ENCODE measurements around the gene EPN3.

Gene EPN3

DNA sequence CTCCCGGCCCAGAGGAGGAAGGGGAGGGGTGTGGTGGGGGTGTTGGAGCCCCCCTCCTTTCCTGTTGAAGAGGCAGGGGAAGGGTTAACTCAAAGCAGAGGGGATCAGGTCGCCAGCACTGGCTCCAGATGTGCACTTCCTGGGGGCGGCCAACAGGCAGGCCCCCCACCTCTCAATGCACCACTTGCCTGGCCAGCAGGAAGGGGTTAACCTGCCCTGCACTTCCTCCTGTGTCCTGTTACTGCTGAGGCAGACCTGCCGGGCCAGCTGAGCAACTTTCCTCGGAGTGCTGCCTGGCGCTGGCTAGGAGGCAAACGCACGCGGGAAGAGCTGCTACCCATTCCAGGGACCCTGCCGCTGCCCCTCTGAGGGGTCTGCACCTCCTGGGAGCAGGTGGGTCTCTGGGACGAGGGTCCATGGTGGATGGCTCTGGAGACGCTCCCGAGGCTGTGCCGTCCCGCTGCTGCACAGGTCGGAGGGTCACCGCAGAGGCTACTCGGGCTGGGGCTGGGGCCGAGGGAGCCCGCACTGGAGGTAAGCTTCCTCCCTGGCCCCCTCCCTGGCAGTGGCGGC is at the start of gene EPN3:
Gene EPN3, plus strand, starts transcription at position 284 of the 573 bp plus-strand sequence. CDS start 3,822 bp downstream, outside the sequence.
- no peak for DNase-seq (ENCODE audit: low spot score)

DNA sequence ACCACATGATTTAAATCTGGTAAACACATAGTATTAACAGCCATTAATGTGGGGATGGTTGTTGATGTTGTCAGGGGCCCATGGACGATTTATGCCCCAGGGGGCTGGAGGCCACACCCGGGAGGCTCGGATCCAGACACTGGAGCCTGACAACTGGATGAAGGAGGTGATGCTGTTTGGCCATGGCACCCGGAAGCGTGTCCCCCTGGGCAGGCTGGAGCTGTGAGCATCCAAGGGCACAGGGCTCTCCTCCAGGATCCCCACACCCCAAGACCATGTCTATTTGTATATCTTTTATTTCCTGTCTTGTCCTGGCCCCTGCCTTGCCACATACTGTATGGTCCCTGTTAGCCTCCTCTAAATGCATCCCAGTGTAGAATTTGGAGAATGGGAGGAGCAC is 49.3 kb upstream of the EPN3 start:
- DNase-seq (ENCODE audit: low spot score): no peak

DNA sequence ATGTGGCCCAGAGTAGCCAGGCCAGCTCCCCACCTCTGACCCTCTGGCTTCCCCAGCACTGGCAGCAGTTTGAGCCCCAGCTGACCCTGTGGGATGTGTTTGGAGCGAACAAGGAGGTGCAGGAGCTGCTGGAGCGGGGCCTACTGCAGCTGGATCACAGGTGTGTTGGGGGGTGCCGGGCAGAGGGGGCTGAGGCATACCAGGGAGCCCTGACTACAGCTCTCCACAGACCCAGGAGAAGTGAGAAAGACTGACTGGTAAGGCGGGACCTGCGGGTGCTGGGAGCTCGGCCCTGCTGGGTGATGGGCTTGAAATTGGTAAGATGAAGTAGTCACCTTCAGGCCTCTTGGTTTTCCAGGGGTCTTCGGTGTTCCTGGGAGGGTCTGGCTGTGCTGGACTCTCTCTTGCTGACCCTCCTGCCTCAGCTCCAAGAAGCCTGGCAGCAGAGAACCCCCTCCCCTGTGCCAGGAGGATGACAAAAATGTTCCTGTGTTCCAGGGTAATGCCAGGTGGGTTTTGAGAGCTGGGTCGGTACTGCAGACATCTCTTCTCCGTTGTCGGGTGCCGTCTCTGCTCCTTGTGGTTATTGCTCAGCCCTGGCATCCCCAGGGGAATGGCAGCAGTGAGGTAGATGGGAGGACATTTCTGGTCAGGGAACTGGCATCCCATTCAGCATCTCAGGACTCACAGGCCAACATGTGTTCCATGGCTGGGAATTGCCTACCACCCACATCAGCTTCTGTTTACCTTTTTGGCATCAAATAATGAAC is 48.0 kb upstream of the EPN3 start:
- DNase-seq (ENCODE audit: low spot score): no peak

DNA sequence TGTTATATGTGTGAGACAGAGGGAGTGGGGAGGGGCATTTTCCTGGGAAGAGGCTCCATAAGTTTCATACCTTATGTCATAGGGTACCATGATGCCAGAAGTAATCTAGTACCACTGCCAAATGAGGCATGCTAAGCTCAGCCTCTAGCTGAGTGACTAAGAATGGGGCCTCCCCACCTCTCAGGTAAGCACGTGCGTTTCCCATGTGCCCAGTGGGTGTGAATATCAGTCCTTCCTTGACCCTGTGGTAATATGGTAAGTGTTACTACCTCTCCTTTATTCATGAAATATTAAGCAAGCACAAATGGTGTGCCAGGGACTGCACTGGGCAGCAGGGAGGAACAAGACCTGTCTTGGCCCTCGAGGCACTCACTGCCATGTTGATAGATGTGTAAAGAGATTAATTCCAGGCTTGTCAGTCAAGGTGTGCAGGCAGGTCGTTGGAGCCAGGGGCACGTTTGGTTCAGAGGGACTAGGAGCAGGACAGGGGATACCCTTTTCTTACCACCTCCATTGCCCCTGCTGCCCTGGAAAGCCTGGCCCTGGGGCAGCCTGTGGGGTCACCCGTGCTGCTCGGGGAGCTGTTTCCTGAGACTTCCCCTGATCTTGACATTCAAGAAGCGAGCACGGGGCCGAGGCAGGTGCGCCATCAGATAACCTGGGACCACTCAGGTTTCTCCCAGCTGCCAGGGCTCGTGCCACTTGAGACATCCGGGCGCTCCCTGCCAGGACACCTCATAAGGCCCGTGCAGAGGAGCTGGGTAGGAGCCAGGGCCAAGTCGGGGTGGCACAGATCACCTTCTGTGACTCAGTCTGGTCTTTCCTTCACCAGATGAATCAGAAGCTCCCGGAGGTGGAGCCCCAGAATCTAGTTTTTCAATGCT is 45.1 kb upstream of the EPN3 start:
- DNase-seq (ENCODE audit: low spot score): no peak

GRCh38 chr17:50488880-50489279 is 43.7 kb upstream of the EPN3 start:
- DNase-seq (ENCODE audit: low spot score): no peak

- DNase-seq (ENCODE audit: low spot score): no peak
These were observed 41.0 kb upstream of the EPN3 start for GRCh38 chr17:50491505-50491904.

GRCh38 chr17:50492214-50492613 is 40.3 kb upstream of the EPN3 start:
- no peak for DNase-seq (ENCODE audit: low spot score)

- DNase-seq (ENCODE audit: low spot score): no peak
These were observed 38.8 kb upstream of the EPN3 start for GRCh38 chr17:50493744-50494143.

DNA sequence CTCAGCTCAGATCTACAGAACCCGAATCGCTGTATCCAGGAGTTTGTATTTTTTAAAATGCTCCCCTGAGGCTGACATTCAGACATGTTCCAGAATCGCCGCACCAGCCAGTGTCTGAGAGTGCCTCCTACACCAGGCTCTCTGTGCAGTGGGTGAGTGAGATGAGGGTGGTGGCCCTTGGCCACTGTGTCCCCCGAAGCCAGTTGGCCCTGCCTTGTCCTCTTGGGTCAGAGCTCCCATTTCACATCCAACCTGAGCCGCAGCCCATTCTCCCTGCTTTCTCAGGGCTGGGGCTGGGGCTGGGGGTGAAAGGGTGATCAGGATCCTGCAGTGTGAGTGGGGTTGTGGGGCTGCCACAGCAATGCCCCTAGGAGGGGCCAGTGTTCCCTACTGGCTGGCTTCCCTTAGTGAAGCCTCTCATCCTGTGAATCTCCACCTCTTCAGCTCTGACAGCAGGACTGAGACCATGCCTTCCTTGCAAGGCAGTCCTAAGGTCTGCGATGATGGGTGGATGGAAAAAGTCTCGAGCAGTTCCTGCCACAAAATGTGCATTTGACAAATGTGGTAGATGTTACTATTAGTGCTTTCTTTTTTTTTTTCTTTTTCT is 37.2 kb upstream of the EPN3 start:
- no peak for DNase-seq (ENCODE audit: low spot score)

DNA sequence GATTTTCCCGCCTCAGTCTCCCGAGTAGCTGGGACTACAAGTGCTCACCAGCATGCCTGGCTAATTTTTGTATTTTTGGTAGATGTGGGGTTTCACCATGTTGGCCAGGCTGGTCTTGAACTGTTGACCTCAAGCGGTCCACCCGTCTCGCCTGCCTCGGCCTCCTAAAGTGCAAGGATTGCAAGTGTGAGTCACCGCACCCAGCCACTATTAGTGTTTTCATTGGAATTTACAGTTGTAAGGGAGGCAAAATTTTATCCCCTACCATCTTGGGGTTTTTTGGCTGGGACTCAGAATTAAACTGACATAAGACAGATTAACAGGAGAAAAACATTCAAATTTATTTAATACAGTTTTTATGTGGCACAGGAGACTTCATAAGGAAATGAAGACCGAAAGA is 36.6 kb upstream of the EPN3 start:
- DNase-seq (ENCODE audit: low spot score): no peak

DNA sequence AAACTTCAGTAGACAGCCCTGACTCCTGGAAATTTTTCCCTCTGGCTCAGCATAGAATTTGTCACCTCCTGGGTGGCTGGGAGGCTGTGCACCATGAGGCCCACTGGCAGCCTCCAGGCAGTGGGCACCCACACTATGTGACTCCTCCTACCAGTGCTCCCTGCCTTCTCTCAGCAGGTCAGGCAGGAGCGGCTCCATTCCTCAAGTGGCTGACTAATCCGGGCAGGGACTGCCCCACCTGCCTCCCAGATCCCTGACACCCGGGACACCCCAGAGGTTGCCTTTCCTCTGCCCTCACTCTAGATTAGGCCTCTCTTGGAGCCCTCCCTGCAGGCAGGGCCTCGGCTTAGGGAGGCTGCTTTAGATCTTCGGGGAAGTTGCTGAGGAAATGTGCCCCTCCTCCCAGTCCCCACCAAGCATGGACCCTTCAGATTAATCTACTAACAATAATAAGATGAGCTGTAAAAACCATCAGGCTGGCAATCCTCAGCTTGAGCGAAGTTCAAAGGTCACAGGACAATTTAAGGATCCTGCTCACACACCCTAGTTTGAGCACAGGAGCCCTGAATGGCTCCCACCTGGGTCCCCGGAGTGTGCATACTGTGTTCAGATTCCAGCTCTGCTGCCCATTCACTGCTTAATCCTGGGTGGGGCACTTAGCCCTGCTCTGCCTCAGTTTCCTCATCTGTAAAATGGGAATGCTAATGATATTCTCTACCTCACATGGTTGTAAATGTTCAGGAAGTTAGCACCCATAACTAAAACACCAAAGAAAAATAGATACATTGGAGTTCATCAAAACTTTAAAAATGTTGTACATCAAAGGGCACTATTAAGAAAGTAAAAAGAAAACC is 34.3 kb upstream of the EPN3 start:
- no peak for DNase-seq (ENCODE audit: low spot score)

DNA sequence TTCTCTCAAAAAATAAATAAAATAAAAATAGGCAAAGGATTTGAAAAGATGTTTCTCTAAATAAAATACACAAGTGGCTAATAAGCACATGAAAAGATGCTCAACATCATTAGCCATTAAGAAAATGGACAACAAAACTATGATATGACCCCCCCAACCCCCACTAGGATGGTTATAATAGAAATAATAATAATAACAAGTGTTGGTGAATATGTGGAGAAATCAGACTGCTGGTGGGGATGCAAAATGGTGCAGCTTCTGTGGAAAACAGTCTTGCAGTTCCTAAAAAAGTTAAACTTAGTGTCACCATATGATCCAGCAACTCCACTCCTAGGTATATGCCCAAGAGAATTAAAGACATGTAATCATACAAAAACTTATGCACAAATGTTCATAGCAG is 33.3 kb upstream of the EPN3 start:
- no peak for DNase-seq (ENCODE audit: low spot score)

DNA sequence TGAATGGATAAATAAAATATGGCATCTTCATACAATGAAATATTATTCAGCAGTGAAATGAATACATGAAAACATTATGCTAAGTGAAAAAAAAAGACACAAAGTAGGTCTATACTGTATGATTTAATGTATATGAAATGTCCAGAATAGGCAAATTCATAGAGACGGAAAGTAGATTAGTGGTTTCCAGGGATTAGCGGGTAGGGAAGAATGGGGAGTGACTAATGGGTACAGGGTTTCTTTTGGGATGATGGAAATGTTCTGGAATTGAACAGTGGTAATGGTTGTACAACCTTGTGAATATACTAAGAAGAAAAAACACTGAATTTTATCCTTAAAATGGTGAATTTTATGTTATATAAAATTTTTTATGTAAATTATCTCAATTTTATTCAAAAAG is 32.8 kb upstream of the EPN3 start:
- no peak for DNase-seq (ENCODE audit: low spot score)

DNA sequence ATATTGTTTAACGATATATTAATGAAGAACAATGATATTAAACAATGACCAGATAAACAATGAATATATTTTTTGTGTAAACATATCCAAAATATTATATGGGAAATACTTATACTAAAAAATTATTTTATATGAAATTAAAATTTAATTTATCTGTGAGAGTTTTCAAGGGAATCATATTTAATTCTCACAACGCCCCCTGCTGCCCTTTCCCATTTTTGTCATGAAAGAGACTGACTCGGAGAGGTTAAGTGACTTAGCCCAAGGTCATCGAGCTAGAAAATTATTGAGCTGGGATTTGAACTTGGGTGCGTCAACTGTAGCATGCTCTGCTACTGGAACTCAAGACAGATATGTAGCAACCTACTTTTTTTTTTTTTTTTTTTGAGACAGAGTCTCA is 31.5 kb upstream of the EPN3 start:
- no peak for DNase-seq (ENCODE audit: low spot score)

DNA sequence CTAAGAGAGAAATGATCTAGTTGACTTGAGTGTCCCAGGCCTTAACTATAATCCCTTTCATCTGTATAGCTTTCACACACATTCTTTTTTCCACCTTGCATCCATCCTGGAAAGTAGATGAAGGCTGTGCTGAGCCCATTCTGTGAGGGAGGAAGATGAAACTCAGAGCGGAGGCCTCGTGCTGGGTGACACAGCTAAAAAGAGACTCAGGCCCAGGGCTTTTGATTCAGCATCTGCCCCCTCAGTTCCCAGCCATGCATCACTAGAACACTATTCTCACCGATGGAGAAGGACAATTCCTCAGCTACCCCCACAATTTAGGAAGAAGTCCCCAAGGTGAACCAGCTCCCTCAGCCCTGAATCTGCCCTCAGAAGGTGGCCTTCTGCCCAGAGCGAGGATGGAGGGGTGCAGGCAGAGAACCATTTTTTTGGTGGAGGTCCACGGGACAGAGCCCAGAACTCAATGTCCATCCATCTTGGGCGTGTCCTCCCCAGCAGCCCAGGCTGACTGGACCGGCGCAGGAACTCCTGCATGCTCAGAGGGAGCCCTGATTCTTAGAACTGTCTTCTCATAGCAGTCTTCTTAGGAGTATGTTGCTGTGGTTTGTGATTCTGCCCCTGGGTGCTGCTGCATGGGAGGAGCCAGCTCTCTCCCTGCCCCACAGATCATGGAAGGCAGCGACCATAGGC is 30.1 kb upstream of the EPN3 start:
- DNase-seq (ENCODE audit: low spot score): no peak

GRCh38 chr17:50505591-50506130 is 26.9 kb upstream of the EPN3 start:
- no peak for DNase-seq (ENCODE audit: low spot score)

- DNase-seq (ENCODE audit: low spot score): no peak
These were observed 26.2 kb upstream of the EPN3 start for GRCh38 chr17:50506298-50506697.

DNA sequence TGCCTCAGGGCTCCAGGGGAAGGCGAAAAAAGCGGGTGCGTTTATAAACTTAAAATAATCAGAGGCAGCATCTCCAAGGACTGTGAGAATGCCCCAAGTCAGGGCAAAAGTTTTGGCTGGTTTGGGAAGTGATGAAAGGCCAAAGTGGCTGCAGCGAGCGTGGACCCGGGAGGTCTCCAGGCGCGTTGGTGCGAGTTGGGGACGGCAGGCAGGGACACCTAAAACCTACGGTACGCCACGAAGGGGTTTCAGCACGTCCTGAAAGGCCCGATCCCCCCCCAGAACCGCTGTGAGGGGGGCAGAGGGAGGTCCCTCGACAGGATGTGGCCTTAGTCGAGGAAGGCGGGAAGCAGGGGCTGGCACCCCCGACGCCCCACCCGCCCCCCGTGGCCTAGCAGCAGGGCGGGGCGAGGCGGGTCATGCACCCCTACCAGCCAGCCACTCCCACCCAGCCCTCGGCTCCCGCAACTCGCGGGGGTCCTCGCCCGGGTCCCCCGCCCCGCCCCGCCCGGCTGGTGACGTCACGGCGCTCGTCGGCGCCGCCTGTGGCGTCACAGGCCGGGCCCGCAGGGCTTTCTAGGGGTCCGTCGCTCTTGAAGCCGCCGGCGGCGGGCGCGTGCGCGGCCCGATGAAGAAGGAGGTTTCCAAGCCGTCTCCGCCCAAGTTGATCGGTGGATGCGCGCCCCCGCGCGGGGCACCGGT is 24.5 kb upstream of the EPN3 start, which contains the start of gene MYCBPAP:
Gene MYCBPAP, plus strand, starts transcription at position 569 of the 702 bp plus-strand sequence. CDS start 236 bp downstream, outside the sequence.
- DNase-seq (ENCODE audit: low spot score): peak; percentile 54

- no peak for DNase-seq (ENCODE audit: low spot score)
These were observed 23.7 kb upstream of the EPN3 start for GRCh38 chr17:50508573-50509460.

All from pons (tissue), 1 donor.